ENCODE data around the gene TNIP2. TPM values are rescaled to one million over a fixed set of nuclear protein-coding genes. Genes with fewer than 3 reads are reported as not detected.

Gene TNIP2
- total RNA-seq, 3 donors from 2014 or later (not counting 1 experiment from before 2014, with no cell fraction given), result 35.6 to 53.9 (median 41.6) TPM

DNA sequence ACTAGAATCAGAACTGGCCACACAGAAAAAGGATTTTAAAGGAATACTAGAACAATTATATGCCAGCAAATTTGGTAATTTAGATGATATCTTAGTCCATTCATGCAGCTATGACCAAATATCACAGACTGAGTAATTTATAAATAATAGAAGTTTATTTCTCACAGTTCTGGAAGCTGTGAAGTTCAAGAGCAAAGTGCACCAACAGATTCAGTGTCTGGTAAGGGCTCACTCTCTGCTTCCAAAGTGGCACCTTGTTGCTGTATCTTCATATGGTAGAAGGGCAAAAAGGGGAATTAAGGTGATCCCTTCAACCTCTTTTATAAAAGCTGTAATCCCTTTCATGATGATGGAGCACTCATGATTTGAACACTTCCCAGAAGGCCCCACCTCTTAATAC is 20.3 kb downstream of the TNIP2 start:
- peaks cover 0 to 10% of the 10 kb centered on the region in 2 donors for H3K4me1 Mint-ChIP-seq
- no peak for DNase-seq
- H3K27ac Mint-ChIP-seq, result peak overlapping the region in 1 of 2 donors; percentile 41
- ATAC-seq, result no peak
- Histone ChIP-seq H3K4me1 (ENCODE audit: control insufficient read depth, insufficient read depth, low read length) (no peaks in the 10 kb centered on the region), H3K27me3 (ENCODE audit: control insufficient read depth, insufficient read depth, low read length) (no peaks in the 10 kb centered on the region), H3K36me3 (ENCODE audit: control insufficient read depth, insufficient read depth, low read length) (peaks cover 19% of the 10 kb centered on the region), H3K9me3 (ENCODE audit: control insufficient read depth, insufficient read depth, low read length) (no peaks in the 10 kb centered on the region), H3K4me3 (ENCODE audit: low read length) (no peak overlapping the region), H3K27ac (ENCODE audit: low read length) (no peak overlapping the region)
- no peak overlapping the region for H3K4me3 Mint-ChIP-seq
- no peaks in the 10 kb centered on the region for H3K27me3 Mint-ChIP-seq (ENCODE audit: low read depth in 2 of 2)
- H3K36me3 Mint-ChIP-seq, result peaks cover 7% of the 10 kb centered on the region
- TF ChIP-seq, protein P1, sequence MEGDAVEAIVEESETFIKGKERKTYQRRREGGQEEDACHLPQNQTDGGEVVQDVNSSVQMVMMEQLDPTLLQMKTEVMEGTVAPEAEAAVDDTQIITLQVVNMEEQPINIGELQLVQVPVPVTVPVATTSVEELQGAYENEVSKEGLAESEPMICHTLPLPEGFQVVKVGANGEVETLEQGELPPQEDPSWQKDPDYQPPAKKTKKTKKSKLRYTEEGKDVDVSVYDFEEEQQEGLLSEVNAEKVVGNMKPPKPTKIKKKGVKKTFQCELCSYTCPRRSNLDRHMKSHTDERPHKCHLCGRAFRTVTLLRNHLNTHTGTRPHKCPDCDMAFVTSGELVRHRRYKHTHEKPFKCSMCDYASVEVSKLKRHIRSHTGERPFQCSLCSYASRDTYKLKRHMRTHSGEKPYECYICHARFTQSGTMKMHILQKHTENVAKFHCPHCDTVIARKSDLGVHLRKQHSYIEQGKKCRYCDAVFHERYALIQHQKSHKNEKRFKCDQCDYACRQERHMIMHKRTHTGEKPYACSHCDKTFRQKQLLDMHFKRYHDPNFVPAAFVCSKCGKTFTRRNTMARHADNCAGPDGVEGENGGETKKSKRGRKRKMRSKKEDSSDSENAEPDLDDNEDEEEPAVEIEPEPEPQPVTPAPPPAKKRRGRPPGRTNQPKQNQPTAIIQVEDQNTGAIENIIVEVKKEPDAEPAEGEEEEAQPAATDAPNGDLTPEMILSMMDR (IDR thresholded peaks at IDR 0.05), result no peak
- H3K9me3 Mint-ChIP-seq, result peaks cover 0 to 7% of the 10 kb centered on the region in 2 donors
- intact Hi-C loops (cut with micrococcal nuclease), result no loop called here

DNA sequence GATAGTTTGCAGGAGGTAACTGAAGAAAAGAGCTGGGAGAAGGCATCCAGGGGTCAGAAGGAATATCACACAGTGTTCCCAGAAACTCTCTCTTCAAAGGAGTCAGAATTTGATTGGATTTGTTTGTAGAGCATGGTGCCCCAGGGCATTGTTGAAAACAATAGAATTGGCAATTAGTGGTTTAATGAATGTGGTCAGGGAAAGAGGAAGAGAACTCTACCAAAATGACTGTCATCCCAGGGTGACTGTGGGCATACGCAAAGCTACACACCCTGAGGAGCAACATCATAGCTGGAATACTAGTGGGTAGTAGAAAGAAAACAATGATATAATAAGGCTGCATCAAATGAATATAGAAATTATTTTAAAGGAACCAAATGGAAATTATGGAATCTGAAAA is 21.5 kb downstream of the TNIP2 start:
- H3K27me3 Mint-ChIP-seq (ENCODE audit: low read depth in 2 of 2), result no peaks in the 10 kb centered on the region
- TF ChIP-seq, protein P1 (IDR thresholded peaks at IDR 0.05), result no peak

GRCh38 chr4:2733844-2734574 is 22.1 kb downstream of the TNIP2 start:
- intact Hi-C loops (cut with micrococcal nuclease), result no loop called here
- Histone ChIP-seq H3K36me3 (ENCODE audit: control insufficient read depth, insufficient read depth, low read length) (peaks cover 28% of the 10 kb centered on the region), H3K9me3 (ENCODE audit: control insufficient read depth, insufficient read depth, low read length) (no peaks in the 10 kb centered on the region), H3K27ac (ENCODE audit: low read length) (no peak overlapping the region), H3K27me3 (ENCODE audit: control insufficient read depth, insufficient read depth, low read length) (no peaks in the 10 kb centered on the region), H3K4me3 (ENCODE audit: low read length) (no peak overlapping the region), H3K4me1 (ENCODE audit: control insufficient read depth, insufficient read depth, low read length) (no peaks in the 10 kb centered on the region)
- H3K4me1 Mint-ChIP-seq, result peaks cover 0 to 10% of the 10 kb centered on the region in 2 donors
- ATAC-seq, result no peak
- peaks cover 7% of the 10 kb centered on the region for H3K36me3 Mint-ChIP-seq
- TF ChIP-seq, protein P1 (IDR thresholded peaks at IDR 0.05), result no peak
- H3K27ac Mint-ChIP-seq, result peak overlapping the region; percentile 1 to 5
- WGBS (ENCODE audit: insufficient coverage), result 100% methylated on average over 1 of the region's 2 CpGs
- H3K4me3 Mint-ChIP-seq, result no peak overlapping the region
- no peak for DNase-seq
- H3K9me3 Mint-ChIP-seq, result peaks cover 0 to 7% of the 10 kb centered on the region in 2 donors
- no peaks in the 10 kb centered on the region for H3K27me3 Mint-ChIP-seq (ENCODE audit: low read depth in 2 of 2)

More for the DNA sequence above, 21.5 kb downstream of the TNIP2 start:
- Mint-ChIP-seq H3K4me3 (no peak overlapping the region), H3K9me3 (peaks cover 0 to 7% of the 10 kb centered on the region in 2 donors), H3K4me1 (peaks cover 0 to 10% of the 10 kb centered on the region in 2 donors), H3K27ac (peak overlapping the region; percentile 1 to 5), H3K36me3 (peaks cover 7% of the 10 kb centered on the region)
- ATAC-seq (no peak), DNase-seq (no peak)
- no peaks in the 10 kb centered on the region for H3K9me3 ChIP-seq (ENCODE audit: control insufficient read depth, insufficient read depth, low read length)
- intact Hi-C loops (cut with micrococcal nuclease), result no loop called here
- WGBS (ENCODE audit: insufficient coverage), result 75% methylated on average over 1 of the region's 1 CpG
- H3K4me1 ChIP-seq (ENCODE audit: control insufficient read depth, insufficient read depth, low read length), result no peaks in the 10 kb centered on the region
- no peak overlapping the region for H3K4me3 ChIP-seq (ENCODE audit: low read length)
- H3K27ac ChIP-seq (ENCODE audit: low read length), result no peak overlapping the region
- no peaks in the 10 kb centered on the region for H3K27me3 ChIP-seq (ENCODE audit: control insufficient read depth, insufficient read depth, low read length)
- H3K36me3 ChIP-seq (ENCODE audit: control insufficient read depth, insufficient read depth, low read length), result peaks cover 22% of the 10 kb centered on the region

All from natural killer cell (primary cell).